GM18511 (cell line): ENCODE data around the gene TDRD7.

Experiments used
- ATAC-seq: cut with Tn5 transposase; IDR thresholded peaks from one replicate; pipeline ENCODE4 v1.9.1; 2021; ENCODE audit warnings: mild to moderate bottlenecking, moderate library complexity; ENCODE audit not compliant: unreplicated experiment

The TDRD7 gene

DNA sequence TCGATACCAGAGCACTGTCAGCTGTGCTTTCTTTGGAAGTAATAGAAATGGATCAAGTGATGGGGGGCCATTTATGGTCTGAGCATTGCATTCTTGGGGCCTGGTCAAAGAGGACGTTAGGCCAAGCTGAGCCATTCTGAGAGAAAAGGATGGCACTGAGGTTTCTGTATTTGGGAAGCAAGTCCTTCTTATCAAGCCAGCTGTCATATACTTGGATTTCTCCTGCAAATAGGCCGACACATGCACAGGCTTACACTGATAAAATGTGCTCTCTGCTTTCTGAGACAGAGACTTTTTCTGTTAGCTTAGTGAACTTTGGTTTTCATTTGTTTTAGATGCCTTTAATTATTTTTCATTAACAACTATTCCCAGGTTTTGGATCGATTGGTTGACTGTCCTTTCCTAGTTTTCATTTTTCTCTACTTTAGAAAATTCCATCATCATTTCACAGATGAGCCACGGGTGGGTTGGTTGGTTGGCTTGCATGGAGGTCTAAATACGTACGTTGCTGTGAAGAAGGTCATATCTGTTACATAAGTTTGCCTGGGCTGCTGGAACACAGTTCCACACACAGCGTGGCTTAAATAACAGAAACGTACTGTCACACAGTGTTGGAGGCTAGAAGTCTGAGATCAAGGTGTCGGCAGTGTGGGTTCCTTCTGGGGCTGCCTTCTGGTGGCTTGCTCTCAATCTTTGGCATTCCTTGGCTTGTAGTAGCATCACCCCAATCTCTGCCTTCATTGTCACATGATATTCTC lies 109.9 kb downstream of the TDRD7 start:
- no peak for ATAC-seq

DNA sequence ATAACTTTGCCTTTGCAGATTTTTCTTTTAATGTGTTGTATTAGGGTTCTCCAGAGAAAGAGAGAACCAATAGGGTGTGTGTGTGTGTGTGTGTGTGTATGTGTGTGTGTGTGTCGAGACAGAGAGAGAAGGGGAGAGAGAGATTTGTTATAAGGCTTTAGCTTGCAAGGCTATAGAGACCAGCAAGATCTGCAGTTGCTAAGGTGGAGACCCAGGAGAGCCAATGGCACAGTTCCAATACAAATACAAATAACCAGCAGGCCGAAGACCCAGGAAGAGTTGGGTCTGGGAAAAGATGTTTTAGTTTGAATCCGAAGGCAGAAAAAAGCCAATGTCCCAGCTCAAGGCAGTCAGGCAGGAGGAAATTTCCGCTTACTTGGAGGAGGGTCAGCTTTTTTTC lies 112.5 kb downstream of the TDRD7 start:
- ATAC-seq: no peak

DNA sequence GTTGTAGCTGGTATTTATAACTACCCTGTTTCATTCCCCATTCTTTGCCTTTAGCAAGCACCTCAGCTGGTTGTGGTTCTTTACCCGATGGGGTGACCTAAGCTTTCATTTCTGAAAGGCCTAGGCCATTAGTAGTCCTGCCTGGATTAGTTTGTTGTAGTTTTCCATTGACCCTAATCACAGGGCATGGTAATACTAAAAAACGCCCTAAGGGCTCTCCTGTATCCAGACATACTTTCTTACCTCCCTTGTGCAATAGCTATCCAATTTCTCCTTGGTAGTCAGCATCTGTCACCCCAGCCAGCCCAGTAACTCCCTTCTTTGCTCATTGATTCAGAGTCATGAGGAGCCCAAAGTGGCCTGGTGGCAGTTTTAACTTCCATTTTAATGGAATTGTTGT lies 113.6 kb downstream of the TDRD7 start:
- ATAC-seq: no peak

DNA sequence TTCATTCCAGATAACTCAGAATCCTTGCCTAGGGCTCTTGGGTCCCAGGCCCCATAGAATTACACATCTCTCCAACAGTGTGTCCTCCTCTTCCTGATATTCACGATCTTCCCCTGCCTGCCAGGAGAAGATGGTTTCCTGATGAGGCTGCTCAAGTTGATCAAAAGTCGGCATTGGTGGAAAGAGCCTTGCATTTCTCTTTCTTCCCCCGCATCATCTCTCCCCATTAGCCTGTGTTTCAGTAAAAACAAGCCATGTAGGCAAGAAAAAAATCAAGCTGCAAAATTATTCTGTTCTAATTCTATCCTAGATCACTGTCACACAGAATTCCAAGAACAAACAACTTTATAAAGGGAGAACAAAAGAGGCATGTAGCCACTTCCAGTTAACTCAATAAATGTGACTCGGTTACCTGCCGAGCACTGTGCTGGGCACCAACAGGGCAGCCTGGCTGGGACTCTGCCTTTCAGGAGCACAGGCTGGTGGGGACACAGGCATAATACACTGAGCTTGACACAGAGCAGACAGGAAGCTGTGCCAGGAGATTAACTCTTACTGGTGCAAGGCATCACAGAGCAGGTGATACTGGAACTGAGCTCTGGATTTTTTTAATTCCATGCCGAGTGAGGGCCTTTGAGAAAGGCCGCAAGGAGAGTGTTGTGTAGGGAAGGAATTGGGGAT lies 115.1 kb downstream of the TDRD7 start:
- no peak for ATAC-seq

DNA sequence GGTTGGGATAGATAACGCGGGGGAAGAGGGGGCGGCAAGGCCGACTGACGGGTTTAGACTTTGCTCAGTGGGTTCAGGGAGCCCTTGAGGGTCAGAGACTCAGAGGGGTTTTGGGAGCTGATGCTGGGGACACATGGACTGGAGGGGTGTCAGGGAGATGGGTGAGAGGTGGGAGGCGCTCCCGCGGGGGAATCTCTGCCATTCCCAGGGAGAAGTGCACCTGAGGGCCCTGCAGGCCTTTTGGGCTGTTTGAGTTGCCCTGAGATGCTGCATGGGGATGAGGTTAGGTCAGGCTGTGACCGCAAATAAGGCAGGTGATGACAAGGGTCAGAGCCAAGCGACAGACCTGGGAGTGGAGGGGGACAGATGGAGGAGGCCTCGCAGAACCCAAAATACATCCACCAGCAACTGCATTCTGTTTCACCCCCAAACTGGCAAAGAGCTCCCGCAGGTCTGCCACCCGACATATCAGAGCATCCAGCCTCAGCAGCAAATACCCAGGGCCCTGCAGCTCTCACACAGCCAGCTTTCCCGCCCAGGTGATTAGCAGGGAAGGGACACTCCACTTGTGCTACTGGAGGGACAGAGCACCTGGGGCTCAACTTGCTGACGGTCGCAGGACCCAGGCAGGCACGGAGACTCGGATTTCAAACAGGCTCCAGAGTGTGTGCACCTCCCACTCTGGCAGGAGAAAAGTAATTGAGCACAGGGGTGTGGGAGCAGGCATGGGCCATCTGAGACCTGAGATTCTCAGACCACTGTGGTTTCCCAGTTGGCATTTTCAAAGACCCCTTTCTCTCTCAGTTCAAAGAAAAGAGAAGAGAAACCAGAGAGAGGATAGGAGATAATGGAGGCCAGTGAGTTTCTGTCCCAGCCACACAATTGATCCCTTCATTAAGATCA lies 116.0 kb downstream of the TDRD7 start:
- peak; percentile 29 for ATAC-seq

DNA sequence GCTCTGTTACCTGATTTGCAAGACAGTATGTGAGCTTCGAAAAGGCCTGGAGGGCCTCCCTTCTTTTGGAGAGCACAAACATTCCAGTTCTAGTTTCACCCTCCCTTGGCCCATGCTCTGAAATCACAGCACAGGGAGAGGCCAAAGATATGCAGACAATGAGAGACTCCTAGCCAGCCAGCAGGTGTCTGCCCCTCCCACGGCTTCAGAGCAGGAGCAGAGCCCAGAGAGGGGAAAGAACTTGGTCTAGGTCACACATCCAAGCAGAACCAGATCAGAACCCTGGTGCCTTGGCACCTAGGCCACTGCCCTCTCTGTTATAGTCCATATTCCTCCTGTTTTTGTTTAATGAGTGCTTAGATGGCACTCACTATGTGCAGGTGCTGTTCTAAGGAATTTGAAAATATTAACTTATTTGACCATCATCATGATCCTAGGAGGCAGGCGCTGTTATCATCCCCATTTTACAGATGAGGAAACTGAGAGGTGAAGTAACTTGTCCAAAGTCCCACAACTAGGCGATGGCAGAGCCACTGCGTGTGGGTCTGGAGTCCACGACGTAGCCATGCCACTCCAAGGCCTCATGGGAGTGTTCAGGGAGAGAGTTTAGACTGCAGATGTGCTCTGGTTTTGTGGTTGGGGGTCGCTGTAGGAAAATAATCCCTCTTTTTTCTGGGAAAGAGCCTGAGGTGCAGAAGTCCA lies 116.8 kb downstream of the TDRD7 start:
- ATAC-seq: peak; percentile 41

DNA sequence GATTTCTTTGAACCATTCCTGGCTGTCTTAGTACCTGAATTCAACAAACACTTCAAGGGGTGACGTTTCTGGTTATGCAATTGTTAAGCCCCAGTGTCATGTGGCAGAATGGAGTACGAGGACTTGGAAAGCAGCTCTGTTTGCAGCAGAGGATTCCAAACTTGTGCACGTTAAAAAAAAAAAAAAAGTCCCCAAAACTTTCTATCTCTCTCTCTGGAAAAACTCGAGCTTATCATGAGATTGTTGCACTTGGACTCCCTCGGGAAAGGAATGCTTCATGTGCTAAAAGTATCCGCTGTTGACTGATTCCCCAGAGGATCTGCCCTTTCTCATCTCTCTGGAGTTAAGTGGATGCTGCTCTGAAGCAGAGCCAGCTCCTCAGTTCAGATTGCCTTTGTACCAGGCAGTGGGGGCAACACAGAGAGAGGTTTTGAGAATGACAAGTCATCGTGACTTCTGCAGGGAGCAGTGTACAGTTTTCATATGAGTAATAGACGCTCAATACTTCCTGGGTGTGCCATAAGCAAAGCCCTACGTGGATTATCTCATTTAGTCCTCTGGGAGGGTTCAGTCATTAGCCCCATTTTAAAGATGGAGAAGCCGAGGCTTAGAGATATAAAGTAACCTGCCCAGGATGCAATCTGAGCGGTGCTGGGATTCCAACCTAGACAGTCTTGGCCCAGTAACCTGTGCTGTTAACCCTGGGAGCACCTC lies 117.6 kb downstream of the TDRD7 start:
- peak; percentile 74 for ATAC-seq

DNA sequence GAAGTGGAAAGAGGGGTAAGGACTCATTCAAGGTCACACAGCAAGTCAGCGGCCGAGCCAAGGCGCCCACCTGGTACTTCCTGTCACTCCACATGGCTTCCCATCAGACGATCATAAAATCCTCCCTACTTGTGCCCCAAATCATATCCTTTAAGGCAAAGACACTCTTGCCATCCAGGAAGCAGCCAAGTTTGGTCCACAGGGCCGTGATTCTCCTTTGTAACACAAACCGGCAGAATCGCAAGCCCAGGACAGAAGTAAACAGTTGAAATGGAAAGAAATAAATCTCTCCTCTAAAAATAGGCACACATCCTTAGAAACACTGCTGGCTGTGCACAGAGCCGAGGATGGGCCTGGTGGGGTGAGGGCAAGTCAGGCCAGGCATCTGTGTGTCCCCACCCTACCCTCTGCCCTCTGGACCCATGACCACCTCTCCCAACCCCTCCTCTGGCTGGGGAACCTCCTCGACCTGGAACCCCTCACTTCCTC lies 120.0 kb downstream of the TDRD7 start:
- ATAC-seq: no peak

- ATAC-seq: no peak
Observed at GRCh38 chr9:97534185-97534584, 122.3 kb downstream of the TDRD7 start.

DNA sequence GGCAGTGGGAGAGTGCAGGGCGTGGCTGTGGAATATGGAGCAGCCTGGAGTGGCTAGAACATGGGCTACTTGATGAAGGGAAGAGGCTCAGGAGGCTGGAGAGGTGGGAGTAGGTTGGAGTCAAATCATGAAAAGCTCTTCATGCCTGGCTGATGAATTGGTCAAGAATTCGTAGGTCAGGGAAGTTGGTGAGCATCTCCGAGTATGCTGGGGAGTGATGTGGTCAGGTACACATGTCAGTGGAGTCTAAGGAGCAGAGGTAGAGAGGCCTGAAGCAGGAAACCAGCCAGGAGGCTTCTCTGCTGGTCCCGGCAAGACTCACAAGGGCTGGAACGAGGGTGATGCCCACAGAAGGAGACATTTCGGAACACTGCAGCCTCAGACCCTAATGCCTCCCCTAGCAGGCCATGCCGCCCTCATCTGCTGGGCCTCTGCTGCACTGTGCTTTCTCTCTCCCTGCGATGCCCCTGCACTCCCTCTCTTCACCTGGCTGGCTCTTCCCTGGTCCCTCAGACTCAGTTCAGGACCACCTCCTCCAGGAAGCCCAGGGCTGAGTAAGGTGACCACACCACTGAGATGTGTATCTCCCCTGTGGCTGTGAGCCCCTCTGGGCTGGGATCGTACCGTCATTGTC lies 123.2 kb downstream of the TDRD7 start:
- ATAC-seq: no peak

GRCh38 chr9:97535771-97536170 lies 123.9 kb downstream of the TDRD7 start:
- no peak for ATAC-seq

DNA sequence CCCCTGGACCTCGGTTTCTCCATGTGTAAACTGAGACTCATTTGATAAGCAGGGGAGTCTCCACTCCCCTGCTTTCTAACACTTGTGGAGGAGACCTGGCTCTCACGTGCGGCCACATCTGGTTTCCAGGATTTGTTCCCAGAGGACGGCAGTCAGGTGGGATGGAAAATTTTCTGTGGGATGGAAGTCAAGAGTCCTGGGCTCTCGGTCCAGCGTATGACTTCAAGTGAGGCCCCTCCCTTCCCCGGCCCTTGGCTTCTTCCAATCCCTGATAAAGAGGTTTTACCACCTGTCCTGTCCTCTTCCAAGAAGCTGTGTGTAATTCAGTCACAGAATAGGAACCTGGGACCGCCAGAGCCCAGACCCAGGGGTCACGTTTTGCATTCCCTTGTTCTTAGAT lies 124.6 kb downstream of the TDRD7 start:
- ATAC-seq: no peak

- no peak for ATAC-seq
Observed at GRCh38 chr9:97543561-97543960, 131.7 kb downstream of the TDRD7 start.

DNA sequence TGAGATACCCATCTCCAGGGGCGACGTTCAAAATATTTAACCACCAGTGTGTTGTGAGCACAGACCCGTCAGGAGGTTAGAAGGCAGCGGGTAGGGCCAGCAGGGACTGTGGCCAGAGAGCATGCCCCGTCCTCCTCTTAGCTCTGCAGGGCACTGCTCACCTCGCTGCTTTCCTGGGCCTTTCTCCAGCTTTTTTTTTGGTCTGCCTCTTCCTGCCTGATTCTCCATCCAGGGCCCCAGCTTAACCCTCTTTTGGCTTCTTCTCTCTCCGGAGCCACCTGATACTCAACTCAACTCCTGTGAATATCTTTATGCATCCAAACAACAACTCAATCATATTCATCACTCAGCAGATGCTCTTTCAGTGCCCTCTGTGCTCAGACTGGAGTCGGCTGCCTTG lies 133.6 kb downstream of the TDRD7 start:
- ATAC-seq: no peak
